ENCODE data around the gene SLC7A8. TPM values are rescaled to one million over a fixed set of nuclear protein-coding genes. Genes with fewer than 3 reads are reported as not detected.

SLC7A8 gene
- total and polyA plus RNA-seq, 10 of the 15 experiments (the other 5 are each of a cell fraction or from before 2014, with no cell fraction given) = 0.06 to 0.28 (median 0.21) TPM; not detected in 7

DNA sequence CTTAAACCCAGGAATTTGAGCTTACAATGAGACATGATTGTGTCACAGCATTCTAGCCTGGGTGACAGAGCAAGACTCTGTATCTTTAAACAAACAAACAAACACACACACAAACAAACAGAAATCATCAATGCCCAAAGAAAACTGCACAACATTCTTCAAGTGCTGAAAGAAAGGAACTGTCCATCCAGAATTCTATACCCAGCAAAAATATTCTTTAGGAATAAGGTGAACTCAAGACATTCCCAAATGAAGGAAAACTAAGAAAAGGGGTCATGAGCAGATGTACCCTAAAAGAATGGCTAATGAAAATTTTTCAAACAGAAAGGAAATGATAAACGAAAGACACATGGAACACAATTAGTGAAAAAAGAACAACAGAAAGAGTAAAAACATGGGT, 32.0 kb upstream of the SLC7A8 start:
- Histone ChIP-seq H3K9me3 (replicated peaks; ENCODE audit: control insufficient read depth, insufficient read depth, low read length) (no peaks in the 10 kb centered on the region), H3K4me2 (ENCODE audit: control insufficient read depth, insufficient read depth) (no peak overlapping the region), H3K79me2 (ENCODE audit: control insufficient read depth, insufficient read depth, low read length) (no peaks in the 10 kb centered on the region), H3K36me3 (ENCODE audit: control insufficient read depth in 2 of 2, insufficient read depth in 2 of 2, low read length in 1 of 2) (no peaks in the 10 kb centered on the region), H3K4me3 (no peak overlapping the region), H3K9ac (ENCODE audit: control insufficient read depth, insufficient read depth, low read length) (no peak overlapping the region), H2AFZ (ENCODE audit: control insufficient read depth, low read depth, low read length) (no peak overlapping the region), H4K20me1 (ENCODE audit: control insufficient read depth, insufficient read depth) (no peaks in the 10 kb centered on the region), H3K27me3 (replicated peaks in 1 of 2; ENCODE audit: control insufficient read depth in 2 of 2, insufficient read depth in 2 of 2, low read length in 1 of 2) (no peaks in the 10 kb centered on the region), H3K27ac (ENCODE audit: control insufficient read depth, insufficient read depth) (no peak overlapping the region), H3K4me1 (ENCODE audit: control insufficient read depth, insufficient read depth, low read length) (no peaks in the 10 kb centered on the region)
- in situ Hi-C loops (cut with MboI) = no loop called here
- TF ChIP-seq, protein P1, sequence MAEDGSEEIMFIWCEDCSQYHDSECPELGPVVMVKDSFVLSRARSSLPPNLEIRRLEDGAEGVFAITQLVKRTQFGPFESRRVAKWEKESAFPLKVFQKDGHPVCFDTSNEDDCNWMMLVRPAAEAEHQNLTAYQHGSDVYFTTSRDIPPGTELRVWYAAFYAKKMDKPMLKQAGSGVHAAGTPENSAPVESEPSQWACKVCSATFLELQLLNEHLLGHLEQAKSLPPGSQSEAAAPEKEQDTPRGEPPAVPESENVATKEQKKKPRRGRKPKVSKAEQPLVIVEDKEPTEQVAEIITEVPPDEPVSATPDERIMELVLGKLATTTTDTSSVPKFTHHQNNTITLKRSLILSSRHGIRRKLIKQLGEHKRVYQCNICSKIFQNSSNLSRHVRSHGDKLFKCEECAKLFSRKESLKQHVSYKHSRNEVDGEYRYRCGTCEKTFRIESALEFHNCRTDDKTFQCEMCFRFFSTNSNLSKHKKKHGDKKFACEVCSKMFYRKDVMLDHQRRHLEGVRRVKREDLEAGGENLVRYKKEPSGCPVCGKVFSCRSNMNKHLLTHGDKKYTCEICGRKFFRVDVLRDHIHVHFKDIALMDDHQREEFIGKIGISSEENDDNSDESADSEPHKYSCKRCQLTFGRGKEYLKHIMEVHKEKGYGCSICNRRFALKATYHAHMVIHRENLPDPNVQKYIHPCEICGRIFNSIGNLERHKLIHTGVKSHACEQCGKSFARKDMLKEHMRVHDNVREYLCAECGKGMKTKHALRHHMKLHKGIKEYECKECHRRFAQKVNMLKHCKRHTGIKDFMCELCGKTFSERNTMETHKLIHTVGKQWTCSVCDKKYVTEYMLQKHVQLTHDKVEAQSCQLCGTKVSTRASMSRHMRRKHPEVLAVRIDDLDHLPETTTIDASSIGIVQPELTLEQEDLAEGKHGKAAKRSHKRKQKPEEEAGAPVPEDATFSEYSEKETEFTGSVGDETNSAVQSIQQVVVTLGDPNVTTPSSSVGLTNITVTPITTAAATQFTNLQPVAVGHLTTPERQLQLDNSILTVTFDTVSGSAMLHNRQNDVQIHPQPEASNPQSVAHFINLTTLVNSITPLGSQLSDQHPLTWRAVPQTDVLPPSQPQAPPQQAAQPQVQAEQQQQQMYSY (CRISPR knock-in tag; IDR thresholded peaks at IDR 0.05) = no peak
- TF ChIP-seq, protein P2, sequence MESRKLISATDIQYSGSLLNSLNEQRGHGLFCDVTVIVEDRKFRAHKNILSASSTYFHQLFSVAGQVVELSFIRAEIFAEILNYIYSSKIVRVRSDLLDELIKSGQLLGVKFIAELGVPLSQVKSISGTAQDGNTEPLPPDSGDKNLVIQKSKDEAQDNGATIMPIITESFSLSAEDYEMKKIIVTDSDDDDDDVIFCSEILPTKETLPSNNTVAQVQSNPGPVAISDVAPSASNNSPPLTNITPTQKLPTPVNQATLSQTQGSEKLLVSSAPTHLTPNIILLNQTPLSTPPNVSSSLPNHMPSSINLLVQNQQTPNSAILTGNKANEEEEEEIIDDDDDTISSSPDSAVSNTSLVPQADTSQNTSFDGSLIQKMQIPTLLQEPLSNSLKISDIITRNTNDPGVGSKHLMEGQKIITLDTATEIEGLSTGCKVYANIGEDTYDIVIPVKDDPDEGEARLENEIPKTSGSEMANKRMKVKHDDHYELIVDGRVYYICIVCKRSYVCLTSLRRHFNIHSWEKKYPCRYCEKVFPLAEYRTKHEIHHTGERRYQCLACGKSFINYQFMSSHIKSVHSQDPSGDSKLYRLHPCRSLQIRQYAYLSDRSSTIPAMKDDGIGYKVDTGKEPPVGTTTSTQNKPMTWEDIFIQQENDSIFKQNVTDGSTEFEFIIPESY (IDR thresholded peaks at IDR 0.05) = no peak
- no peak for TF ChIP-seq YY1 (IDR thresholded peaks at IDR 0.05; ENCODE audit: low read depth, low read length)
- TF ChIP-seq SREBF1 (IDR thresholded peaks at IDR 0.05; ENCODE audit: low read length) = no peak
- TF ChIP-seq PAX8 (IDR thresholded peaks at IDR 0.05) = no peak
- TF ChIP-seq SPI1 (IDR thresholded peaks at IDR 0.05; ENCODE audit: borderline replicate concordance, insufficient read depth, low read depth, low read length) = no peak
- TF ChIP-seq, protein P3, sequence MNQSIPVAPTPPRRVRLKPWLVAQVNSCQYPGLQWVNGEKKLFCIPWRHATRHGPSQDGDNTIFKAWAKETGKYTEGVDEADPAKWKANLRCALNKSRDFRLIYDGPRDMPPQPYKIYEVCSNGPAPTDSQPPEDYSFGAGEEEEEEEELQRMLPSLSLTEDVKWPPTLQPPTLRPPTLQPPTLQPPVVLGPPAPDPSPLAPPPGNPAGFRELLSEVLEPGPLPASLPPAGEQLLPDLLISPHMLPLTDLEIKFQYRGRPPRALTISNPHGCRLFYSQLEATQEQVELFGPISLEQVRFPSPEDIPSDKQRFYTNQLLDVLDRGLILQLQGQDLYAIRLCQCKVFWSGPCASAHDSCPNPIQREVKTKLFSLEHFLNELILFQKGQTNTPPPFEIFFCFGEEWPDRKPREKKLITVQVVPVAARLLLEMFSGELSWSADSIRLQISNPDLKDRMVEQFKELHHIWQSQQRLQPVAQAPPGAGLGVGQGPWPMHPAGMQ (IDR thresholded peaks at IDR 0.05; ENCODE audit: borderline replicate concordance) = no peak
- TF ChIP-seq ZNF384 (IDR thresholded peaks at IDR 0.05; ENCODE audit: borderline replicate concordance, low read depth, low read length) = no peak
- no TSS peak for BruUV-seq (replicated peaks)
- ATAC-seq (no peak), FAIRE-seq (no peak), DNase-seq (ENCODE audit: low read depth, low spot score) (no peak)
- WGBS (ENCODE audit: insufficient coverage, insufficient replicate concordance, low lambda C conversion rate, missing lambda C conversion rate) = 0% methylated on average over 1 of the region's 1 CpG
- ChIA-PET CTCF (no interaction called here), POLR2A (no interaction called here), SMC1A (ENCODE audit: uncharacterized antibody, unreplicated experiment) (no interaction called here), RAD21 (ENCODE audit: unreplicated experiment) (no interaction called here)
- intact Hi-C loops (cut with micrococcal nuclease; ENCODE audit: unreplicated experiment) = no loop called here

Data from GM12878 (cell line).